Hippocampal formation (tissue), 2 donors: ENCODE data around the gene HELZ.
"Not testable (repeated sequence)": the region's sequence is repeated elsewhere in the genome, so short reads cannot be mapped to it uniquely, and the experiment has no call there.

ENCODE experiments used
- DNase-seq, 2 donors: peaks; one replicate each; lab custom pipeline; 2025; lab: John Stamatoyannopoulos, UW

The HELZ gene

DNA sequence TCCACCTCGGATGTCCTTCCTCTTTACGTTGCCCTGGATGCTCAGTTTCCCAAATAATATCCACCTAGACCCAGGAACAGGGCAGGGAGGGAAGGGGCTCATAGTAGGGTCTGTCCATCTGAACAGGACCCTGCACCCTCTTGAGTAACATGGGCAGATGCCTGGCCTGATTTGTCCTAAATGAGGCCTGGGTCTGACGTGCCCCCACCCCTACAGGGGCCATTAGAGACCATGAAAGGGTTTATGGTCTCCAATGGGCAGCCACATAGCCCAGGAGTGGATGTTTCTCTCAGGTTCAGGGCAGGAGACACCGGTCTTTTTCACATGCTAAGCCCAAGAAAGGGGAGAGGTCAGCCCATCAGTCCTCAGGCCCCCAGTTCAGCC, 193.8 kb downstream of the HELZ start:
- no peak for DNase-seq

DNA sequence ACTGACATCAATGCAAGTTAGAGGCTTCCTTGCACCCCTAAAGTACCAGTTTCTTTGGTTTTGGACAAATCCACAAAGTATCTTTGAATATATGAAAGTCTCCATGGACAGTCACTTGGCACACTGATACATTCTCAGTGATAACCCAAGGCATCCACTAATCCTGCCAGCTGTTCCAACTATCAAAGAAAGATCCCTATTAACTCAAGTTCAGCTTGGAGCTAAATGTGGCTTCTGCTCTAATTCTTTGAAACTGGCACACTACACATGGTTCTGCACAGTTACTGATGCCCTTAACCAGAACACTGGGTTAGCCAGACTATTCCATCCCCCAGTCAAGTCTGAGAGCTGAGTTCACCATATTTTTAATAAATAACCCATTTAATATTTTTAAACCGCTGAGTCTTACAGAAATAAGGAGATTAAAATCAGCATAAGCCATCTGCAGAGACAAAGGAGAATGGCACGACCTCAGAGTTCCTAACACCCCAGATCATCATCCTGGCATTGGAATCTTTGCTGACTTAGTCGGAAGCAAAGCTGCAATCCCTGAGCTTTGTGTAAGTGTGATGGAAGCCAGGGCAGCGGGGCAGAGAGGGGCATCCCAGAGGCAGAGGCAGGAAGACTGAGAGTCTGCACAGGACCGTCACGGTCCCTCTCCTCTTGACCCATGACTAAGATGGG, 194.4 kb downstream of the HELZ start:
- no peak for DNase-seq

GRCh38 chr17:67050066-67050465, 194.9 kb downstream of the HELZ start:
- no peak for DNase-seq

GRCh38 chr17:67049025-67049739, 195.8 kb downstream of the HELZ start:
- no peak for DNase-seq

DNA sequence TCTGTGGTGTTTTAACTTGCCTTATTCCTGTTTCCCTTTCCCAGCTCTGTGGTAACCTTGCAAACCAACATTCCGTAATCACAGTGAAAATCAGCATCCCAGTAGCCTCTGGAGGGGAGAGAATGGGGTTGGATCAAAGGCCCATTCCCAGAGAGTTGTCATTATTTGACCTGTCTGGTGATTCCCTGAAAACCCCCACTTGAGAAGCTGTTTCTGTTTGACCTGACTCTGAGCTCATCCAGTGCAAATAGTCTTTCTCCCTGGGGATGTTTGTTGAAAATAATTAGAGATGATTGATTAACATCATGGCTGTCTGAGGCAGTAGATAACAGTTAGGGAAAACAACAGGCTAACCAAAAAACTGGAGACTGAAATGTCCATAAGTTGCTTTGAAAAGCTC, 197.6 kb downstream of the HELZ start:
- no peak for DNase-seq

DNA sequence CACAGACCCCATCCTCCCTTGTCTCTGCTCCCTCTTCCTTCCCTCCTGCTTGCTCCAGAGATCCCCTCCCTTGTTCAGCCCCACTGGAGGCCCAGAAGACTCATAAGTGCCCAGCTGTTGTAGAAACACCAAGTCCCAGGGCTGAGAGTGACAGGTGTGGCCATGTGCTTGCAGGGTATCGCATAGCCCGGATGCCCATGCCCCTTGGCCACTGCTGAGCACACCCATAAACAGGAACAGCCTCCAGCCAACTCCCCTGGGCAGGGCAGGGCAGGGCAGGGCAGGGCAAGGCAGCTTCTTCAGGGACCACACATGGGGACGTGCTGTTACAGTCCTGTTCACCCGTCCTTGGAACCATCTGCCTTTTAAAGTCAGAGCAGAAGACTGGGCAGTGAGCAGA, 198.6 kb downstream of the HELZ start:
- no peak for DNase-seq

GRCh38 chr17:67044940-67045339, 200.1 kb downstream of the HELZ start:
- no peak for DNase-seq

GRCh38 chr17:67044016-67044772, 200.8 kb downstream of the HELZ start, which contains the start of gene CACNG1:
TSS of gene CACNG1 (plus strand) at chr17:67044554. CDS start at chr17:67044661, 107 bp downstream.
- DNase-seq: no peak

GRCh38 chr17:67043283-67043682, 201.7 kb downstream of the HELZ start:
- DNase-seq: no peak

- DNase-seq: no peak
Measured at GRCh38 chr17:67041941-67042899, 202.8 kb downstream of the HELZ start.

DNA sequence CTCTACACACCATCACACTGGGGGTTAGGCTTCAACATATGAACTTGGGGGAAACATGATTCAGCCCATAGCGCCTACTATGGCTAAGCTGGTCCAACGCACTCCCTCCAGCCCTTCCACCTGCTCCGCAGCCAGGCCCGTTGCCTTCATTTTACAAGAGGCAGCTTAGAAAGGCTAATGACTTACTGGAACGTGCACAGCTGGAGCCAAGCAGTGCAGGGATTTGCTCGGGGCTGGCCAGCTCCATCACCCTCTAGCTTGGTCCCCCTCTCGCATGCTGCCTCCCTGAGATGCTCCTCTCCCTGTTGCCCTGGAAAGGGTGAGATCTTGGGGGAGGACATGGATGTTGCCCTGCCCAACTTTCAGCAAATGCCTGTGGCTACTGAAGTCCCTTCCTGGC, 203.5 kb downstream of the HELZ start:
- no peak for DNase-seq

DNA sequence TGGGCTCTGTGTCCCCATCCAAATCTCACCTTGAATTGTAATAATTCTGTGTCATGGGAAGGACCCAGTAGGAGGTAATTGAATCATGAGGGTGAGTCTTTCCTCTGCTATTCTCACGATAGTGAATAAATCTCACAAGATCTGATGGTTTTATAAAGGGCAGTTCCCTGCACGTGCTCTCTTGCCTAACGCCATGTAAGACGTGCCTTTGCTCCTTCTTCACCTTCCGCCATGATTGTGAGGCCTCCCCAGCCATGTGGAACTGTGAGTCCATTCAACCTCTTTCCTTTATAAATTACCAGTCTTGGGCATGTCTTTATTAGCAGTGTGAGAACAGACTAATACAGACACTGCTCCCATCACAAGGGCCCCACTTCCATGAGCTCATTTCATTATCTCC, 203.9 kb downstream of the HELZ start:
- DNase-seq: not testable (repeated sequence)

- no peak for DNase-seq
Measured at GRCh38 chr17:67040652-67041051, 204.3 kb downstream of the HELZ start.

DNA sequence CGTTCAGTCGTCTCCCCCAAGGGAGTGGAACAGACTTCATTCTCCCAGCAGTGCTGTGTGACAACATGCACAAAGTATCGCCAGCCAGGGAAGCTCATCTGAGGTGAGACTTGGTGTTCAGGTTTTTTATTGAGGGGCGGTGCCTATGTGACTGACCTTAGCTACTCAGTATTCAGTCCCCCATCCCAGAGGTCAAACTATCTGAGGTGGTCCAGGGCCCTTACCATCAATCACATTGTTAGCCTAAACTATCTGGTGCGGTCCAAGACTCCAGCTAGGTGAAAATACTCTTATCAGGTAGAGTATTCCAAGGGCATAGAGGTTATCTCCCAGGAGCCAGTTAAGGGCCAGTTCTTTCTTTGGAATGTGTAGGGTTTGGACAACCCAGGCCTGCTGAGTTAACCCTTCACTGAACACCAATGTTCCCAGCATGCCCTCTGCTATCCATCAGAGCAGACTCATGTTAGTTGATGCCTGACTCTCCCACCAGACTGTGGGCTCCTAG, 206.1 kb downstream of the HELZ start:
- DNase-seq: no peak

- no peak for DNase-seq
Measured at GRCh38 chr17:67035131-67036083, 209.6 kb downstream of the HELZ start.

DNA sequence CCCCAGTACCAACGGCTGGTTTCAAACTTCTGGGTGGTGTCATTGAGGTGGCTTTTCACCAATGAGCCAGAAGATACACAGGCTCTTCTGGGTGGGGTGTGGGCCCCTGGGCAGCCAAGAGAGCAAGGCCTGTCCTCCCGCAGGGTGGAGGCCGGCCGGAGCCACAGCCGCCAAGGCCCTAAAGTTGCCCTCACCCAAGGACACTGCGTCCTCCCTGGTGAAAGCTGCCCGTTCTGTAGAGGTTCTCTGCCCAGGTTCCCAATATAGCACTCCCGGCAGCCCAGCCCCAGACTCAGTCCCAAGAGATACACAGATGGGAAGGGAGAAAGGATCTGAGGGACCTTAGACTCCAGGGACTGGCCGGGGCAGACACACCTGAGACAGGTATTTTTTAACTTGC, 211.4 kb downstream of the HELZ start:
- no peak for DNase-seq

- DNase-seq: no peak
Measured at GRCh38 chr17:67032985-67033384, 212.0 kb downstream of the HELZ start.

GRCh38 chr17:67032382-67032781, 212.6 kb downstream of the HELZ start:
- no peak for DNase-seq

DNA sequence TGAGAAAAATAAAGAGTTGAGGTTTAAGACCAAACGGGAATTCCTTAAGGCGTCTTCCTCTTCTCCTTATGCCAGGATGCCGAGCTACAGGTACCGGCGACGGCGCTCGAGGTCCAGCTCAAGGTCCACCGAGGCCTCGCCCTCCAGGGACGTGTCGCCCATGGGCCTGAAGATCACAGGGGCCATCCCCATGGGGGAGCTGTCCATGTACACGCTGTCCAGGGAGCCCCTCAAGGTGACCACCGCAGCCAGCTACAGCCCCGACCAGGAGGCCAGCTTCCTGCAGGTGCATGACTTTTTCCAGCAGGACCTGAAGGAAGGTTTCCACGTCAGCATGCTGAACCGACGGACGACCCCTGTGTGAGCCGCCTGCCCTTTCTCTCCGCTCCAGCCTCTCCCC, 214.4 kb downstream of the HELZ start:
- no peak for DNase-seq

GRCh38 chr17:67027031-67027628, 217.9 kb downstream of the HELZ start:
- no peak for DNase-seq
